GM18502 (cell line): Measurements from ENCODE around the gene MLH3.
"Not testable (repeated sequence)": the region's sequence is repeated elsewhere in the genome, so short reads cannot be mapped to it uniquely, and the experiment has no call there.

ENCODE experiments used
- ATAC-seq: cut with Tn5 transposase; IDR thresholded peaks from one replicate; pipeline ENCODE4 v1.9.1; 2021; ENCODE audit warnings: mild to moderate bottlenecking; ENCODE audit not compliant: unreplicated experiment, poor library complexity

Gene MLH3

GRCh38 chr14:74994182-74994581, 57.1 kb downstream of the MLH3 start:
- ATAC-seq: not testable (repeated sequence)

GRCh38 chr14:74988993-74989392, 62.3 kb downstream of the MLH3 start:
- ATAC-seq: no peak

DNA sequence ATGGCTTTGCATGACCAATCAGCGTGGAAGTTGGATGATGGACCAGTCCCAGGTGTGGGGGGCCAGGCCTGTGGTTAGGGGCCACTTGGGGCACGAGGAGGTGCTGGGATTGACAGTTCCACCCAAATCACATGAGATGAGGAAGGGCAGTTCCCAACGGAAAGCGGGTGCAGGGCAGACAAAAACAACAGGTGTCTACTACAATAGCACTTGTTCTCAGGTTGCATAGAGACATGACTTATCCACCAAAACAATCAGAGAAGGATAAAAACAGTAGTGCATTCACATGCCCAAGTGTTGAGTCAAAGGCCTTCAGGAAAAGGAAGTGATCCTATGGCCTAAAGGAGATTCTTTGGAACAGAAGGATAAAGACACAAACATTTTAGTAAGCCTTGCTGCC, 63.1 kb downstream of the MLH3 start:
- ATAC-seq: no peak

DNA sequence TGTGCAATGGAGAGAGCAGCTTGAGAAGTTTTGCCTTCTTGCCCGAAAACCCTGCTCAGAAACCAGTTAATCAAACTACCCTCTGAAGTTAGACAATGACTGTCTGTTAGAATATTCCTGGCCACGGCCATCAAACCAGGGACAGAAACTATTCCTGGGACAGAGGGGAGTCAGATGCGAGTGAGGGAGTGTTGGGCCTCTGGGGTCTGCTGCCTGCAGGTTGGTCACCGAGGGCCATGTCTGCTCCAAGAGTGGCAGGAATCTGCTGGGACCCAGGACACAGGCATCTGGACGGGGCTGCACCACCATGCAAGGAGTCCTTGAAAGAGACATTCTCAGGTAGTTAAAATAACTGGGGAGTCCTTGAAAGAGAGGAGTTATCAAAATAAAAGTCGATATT, 65.5 kb downstream of the MLH3 start:
- no peak for ATAC-seq

- ATAC-seq: no peak
These were observed 66.3 kb downstream of the MLH3 start for GRCh38 chr14:74985028-74985310.

GRCh38 chr14:74984236-74985027, 66.8 kb downstream of the MLH3 start:
- no peak for ATAC-seq

DNA sequence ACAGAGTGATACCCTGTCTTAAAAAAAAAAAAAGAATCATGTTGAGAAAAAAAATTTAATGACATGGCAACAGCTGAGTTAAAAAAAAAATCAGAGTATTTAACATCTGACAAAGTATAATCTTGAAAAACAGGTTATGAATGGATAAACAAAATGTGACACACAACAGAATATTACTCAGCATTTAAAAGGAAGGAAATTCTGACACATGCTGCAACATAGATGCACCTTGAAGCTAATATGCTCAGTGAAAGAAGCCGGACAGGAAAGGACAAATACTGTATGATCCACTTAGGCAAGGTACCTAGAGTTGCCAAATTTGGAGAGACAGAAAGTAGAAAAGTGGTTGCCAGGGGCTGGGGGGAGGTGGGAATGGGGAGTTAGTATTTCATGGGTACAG, 67.9 kb downstream of the MLH3 start:
- no peak for ATAC-seq

DNA sequence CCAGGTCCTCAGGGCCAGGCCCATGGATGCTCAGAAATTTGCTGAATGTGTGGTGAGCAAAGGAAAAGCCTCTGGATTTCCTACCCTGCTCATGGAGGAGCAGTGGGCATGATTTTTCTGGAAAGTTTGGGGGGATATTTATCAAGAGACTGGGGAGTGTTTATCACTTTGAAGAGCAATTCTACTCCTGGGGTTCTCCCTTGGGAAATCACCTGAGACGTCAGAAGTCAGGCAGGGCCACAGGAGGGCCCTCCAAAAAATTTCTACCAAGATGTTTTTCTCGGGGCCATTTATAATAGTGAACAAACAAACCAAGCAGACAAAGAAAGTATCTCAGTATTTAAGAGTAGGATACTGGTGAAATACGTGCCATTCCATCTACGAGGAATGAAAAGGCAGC, 68.6 kb downstream of the MLH3 start:
- ATAC-seq: no peak

DNA sequence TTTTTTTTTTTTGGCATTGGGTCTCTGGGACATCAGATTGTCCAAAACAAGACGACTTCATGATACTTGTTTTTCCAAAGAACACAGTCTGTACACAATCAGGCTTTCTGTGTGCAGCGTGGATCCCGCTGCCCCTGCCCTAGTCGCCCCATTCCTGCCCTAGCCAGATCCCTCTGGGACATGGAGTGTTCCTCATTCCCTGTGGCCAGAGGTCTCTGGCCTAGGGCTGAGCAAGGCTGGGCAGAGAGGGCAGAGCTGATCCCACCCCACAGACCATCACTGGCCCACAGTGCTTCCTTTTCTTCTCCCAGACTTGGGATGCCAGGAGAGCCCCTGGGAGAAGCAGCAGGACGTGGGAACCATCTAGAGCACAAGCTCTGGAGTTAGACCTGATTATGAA, 69.4 kb downstream of the MLH3 start:
- ATAC-seq: no peak

DNA sequence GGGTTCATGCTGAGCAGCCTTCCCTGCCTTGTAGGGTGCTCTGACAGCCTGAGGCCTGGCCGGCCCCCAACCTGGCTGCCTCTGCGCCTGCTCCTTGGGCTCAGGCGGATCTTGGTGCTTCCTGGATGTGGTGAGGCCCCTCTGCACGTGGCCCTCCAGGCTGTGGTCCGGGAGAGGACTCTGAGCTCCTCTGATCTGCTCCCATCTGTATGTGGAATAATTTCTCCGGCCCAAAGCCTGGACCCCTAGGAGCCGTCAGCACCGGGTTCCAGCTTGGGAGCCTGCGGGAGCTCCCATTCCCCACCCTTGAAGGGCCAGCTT, 69.8 kb downstream of the MLH3 start:
- ATAC-seq: no peak

DNA sequence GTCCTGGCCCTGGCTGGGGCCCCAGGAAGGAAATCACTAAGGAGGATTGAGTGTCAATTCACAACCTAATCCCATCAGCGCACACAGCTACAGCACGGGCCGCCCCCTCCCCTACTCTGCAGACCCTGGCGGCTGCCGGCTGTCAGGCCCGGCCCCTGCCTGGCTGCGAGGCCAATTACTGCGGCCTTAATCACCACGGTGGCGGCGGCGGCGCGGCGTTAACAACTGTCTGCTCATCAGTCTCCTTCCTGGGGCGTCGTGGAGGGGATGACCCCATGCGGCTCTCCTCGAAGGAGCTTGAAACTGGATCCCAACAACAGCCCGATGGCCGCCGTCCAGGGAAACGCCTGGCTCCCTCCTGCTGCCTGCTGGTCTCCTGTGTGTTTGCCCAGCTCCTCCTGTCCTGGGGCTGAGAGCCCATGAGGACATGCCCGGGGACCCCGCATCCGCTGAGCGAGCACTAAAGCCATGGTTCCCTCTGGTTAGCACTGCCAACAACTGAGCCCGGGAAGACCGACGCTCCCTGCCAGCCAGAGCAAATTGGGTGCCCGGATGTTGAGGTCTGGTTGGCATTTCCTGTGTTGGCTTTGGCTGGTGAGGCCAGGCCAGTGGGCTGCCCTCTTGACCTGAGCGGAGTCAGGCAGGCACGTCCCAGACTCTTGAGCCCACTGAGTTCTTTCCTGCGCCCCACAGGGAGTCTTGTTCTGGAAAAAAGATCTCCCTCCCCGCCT, 70.4 kb downstream of the MLH3 start:
- ATAC-seq: no peak

DNA sequence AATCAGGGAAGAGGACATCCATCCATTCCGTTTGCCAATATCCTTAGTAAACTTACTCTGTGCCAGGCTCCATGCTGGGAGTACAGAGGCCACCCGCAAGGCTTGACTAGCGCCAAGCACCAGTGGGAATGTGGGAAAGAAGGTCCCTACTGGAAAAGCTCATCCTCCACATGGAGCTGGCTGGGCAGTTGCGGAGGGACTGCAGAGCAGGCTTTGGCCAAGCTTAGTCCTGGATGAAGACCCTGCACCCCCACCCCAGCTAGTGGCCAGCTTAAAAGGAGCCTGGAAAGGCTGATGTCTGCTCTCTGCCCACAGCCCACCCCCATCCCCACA, 70.9 kb downstream of the MLH3 start:
- ATAC-seq: no peak

DNA sequence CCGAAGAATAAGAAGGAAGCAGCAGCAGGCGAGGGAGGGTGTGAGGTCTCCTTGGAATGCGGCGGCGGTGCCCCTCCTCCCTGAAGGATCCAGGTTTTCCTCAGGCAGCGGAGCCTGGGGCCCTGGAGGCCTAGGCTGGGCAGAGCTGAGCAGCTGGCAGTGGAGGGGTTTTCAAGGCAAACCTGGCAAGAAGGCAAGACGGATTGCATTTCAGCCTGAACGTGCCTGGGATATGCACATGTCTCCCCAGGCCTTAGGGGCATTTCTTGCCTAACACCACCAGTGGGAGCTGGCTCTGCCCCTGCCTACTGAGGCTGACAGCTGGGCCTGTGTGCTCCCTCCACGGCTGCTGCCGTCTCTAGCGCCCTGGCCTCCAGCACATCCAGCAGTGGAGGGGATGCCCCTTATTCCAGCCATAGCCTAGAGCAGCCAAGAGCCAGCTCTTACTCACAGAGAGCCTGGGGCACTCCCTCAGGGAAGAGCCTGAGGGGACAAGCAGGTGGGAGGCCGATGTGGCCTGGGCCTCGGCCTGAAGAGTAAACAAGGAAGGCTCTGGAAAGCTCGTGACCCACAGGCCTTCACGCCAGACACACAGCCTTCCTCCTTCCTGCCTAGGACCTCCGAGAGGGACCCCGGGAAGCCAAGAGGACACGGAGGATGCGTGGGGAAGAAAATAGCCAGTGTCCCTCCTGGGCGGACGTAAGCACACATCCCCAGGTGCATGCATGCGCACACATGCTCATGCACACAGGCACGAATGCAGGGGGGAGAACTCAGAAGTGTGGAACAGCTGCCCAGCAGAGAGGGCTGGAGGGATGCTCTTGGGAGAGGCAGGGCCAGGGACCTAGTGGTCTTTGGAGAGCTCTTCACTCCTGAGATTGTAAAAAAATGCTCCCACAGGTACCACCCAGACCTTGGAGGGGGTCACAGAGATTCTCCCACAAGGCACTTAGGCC, 71.5 kb downstream of the MLH3 start:
- ATAC-seq: no peak

- ATAC-seq: no peak
These were observed 72.2 kb downstream of the MLH3 start for GRCh38 chr14:74979029-74979428.

GRCh38 chr14:74978416-74978947, 72.8 kb downstream of the MLH3 start:
- ATAC-seq: no peak

GRCh38 chr14:74977901-74978385, 73.3 kb downstream of the MLH3 start:
- ATAC-seq: no peak

- no peak for ATAC-seq
These were observed 73.9 kb downstream of the MLH3 start for GRCh38 chr14:74977164-74977900.

- ATAC-seq: no peak
These were observed 74.8 kb downstream of the MLH3 start for GRCh38 chr14:74976264-74977113.

DNA sequence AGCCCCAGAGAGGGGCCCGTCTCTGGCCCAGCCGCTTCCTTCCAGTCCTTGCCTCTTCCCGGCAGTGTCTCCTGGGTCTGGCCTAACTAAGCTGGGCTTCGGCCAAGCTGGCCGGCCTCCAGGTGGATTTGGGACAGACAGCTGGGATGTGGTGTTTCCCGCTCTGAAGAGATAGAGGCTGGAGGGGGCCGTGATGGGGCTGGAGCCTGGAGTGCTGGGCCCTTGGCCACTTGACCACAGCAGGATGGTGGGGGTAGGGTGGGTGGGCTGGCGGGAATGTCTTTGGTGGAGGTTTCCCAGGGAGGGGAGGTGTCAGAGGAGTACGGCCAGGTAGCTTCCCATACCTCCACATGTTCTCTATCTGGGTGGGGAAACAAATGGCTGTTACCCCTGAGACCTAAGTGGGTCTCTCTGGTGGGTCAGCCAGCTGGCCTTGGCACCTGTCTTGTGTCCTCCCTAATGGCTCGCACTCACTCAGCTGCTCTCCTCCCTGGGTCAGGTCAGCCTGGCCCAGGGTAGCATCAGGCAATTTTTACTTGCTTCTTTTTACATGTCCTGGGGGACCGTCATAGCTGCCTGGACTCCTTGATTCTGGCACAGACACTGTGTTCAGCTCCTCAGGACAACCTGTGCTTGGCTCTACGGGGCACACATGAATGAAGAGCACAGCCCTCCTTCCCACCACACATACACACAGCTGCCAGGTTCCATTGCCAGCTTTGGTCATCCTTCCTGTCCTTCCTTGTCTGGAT, 76.0 kb downstream of the MLH3 start:
- ATAC-seq: no peak
